GM12865 (cell line): ENCODE measurements around the gene KHNYN.

Source experiments
- DNase-seq: peaks from one replicate; pipeline ENCODE4 v3.0.0; 2010; ENCODE audit warnings: low read depth
- H3K4me3 ChIP-seq: 2 replicates; pipeline ENCODE4 v1.5.1; 2011; ENCODE audit warnings: mild to moderate bottlenecking, low read depth, low read length, control low read depth
- TF ChIP-seq, protein P1 (sequence below): IDR thresholded peaks from 2 replicates; pipeline ENCODE4 v1.5.1; 2011; ENCODE audit warnings: low read length, control low read depth, low read depth, inconsistent platforms; ENCODE audit not compliant: insufficient read depth; ENCODE audit errors: missing control alignments

KHNYN gene

DNA sequence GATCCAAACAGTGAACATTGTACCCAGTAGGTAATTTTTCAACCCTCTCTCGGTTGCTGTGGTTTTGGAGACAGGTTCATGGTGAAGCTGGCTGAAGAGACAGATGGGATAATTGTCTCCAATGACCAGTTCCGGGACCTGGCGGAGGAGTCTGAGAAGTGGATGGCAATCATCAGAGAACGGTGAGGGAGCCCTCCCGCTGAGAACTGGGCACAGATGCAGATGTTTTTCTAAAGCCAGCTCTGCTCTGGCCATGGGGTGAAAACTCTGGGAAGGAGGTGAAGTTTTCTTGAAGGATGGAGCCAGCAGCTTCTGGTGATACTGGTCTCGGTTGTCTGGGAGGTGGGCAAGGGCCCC, 6.2 kb downstream of the KHNYN start:
- TF ChIP-seq, protein P1, sequence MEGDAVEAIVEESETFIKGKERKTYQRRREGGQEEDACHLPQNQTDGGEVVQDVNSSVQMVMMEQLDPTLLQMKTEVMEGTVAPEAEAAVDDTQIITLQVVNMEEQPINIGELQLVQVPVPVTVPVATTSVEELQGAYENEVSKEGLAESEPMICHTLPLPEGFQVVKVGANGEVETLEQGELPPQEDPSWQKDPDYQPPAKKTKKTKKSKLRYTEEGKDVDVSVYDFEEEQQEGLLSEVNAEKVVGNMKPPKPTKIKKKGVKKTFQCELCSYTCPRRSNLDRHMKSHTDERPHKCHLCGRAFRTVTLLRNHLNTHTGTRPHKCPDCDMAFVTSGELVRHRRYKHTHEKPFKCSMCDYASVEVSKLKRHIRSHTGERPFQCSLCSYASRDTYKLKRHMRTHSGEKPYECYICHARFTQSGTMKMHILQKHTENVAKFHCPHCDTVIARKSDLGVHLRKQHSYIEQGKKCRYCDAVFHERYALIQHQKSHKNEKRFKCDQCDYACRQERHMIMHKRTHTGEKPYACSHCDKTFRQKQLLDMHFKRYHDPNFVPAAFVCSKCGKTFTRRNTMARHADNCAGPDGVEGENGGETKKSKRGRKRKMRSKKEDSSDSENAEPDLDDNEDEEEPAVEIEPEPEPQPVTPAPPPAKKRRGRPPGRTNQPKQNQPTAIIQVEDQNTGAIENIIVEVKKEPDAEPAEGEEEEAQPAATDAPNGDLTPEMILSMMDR, result no peak
- DNase-seq, result no peak
- no peak overlapping the region for H3K4me3 ChIP-seq

DNA sequence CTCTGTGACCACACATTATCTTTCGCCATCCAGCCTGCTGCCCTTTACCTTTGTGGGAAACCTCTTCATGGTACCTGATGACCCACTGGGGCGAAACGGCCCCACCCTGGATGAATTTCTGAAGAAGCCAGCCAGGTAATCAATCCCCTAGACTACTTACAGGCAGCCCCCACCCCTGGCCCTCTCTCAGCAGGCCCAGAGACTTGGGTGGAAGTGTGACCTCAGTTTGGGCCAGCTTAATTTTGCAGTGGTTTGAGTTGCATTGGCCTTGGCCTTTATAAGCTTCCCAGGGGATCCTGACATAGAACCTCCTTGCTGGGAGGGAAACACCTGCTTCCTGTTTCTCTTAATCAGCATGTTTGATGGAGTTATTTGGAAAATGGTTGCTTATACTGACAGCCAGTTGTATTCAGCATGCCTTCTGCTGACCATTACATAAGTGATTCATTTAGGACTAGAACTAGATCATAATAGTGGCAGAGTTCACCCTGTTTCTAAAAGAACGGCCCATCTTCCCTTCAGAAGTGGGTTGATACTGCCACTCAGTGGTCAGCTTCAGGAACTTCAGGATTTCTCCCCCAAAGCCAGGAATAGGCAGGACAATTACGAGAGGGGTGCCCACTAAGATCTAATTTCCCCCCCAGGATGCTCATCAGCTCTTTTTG, 6.7 kb downstream of the KHNYN start:
- TF ChIP-seq, protein P1, result peak; percentile 72
- peak; percentile 71 for DNase-seq
- H3K4me3 ChIP-seq, result no peak overlapping the region

DNA sequence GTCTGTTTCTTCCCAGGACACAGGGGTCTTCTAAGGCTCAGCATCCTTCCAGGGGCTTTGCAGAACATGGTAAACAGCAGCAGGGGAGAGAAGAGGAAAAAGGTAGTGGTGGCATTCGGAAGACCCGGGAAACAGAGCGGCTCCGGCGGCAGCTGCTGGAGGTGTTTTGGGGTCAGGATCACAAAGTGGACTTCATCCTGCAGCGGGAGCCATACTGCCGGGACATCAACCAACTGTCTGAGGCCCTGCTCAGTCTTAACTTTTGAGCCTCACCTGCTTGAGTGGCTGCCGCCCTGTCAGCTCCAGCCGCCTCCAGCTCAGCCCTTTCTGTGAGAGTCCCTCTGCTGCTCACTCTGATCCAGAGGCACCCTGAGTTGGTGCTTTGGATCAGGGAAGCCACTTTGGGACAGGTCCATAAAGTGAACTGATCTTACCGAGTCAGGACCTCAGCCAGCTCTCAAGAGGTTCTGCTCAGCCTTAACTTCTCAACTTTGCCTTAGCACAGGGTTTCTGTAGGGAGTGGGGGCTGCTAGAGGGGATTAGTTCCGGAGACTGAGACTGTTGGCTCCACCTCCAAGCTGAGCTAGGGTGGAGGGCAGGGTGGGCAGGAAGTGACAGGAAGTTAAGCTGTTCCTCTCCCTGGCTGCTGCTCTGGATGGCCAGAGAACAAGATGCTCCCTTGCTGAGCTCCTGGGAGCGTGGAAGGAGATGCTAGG, 7.4 kb downstream of the KHNYN start:
- DNase-seq, result no peak
- H3K4me3 ChIP-seq, result no peak overlapping the region
- TF ChIP-seq, protein P1, result no peak

DNA sequence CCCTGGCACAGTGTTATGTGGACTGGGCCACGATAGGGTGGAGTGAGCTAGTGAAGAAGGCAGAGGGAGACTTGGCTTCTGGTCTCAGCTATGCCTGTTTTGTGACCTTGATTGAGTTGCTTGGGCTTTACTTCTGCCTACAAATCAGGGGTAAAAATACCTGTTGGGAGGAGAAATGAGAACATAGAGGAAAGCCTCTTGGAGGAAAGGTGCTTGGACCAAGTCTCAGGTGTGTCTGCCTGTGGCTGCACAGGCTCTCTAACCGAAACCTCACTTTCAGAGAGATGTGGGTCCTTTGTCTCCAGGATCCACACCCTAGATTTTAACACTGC, 7.9 kb downstream of the KHNYN start:
- DNase-seq, result no peak
- H3K4me3 ChIP-seq, result no peak overlapping the region
- TF ChIP-seq, protein P1, result no peak

DNA sequence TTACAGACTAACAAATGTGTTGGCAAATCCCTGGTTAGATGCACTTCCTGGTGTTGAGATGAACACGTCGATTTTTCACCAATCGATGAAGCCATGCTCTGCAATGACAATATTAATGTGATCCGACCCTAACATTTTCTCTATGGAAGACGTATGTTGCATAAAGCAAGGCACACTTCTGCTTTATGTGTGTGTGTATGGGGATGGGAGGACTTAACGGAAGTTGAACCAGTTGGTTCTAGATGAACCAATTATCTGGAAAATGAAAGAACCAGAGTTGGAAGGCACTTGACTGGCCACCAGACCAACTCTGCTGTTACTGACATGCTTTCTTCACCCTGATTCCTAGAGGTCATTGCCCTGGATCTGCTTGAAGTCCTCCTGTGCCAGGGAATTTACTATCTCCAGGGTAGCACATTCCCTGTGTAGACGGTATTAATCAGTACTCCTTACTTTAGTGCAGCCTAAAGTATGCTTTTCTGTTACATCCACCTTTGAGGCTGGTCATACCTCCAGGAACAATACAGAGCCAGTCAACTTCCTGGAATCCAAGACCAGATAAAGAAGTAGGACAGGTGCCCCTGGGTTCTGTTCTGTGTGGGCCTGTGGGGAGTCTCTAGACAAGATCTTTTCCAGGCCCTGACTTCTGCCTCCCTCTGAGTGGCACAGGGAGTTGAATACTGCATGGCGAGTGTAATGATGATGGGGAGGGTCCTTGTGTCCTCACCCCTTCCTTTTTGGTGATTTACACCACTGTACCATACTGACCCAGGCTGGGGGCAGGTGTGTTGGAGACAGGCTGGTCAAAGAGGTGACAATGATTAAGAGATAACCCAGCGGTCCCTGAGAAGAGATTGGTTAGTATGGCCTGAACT, 8.7 kb downstream of the KHNYN start:
- no peak for DNase-seq

DNA sequence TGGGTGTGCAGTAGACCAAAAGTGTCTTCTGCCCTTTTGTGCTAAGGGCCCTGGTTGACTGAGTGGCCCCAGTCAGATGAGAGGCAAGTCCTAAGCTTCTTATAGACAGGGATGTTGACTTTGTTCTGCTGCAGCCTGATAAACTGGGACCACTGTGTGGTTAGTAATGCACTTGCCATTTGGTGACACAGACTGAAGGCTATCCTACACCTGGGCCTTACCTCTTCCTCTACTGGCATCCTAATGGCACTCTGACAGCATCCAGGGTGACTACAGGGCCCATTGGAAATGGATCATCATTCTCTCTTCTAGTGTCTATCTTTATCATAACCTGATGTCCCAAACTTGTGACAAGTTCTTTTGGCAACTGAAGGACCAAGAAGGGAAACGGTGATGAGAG, 9.5 kb downstream of the KHNYN start:
- TF ChIP-seq, protein P1, result no peak
- no peak for DNase-seq
- H3K4me3 ChIP-seq, result no peak overlapping the region

More for the DNA sequence above, 8.7 kb downstream of the KHNYN start:
- TF ChIP-seq, protein P1, result no peak
- H3K4me3 ChIP-seq, result no peak overlapping the region
